Testis (tissue), 3 donors: ENCODE measurements around the gene SHLD1. TPM values are rescaled to one million over a fixed set of nuclear protein-coding genes. Genes with fewer than 3 reads are reported as not detected.
"Not testable (repeated sequence)": the region's sequence is repeated elsewhere in the genome, so short reads cannot be mapped to it uniquely, and the experiment has no call there.

ENCODE experiments used
- DNase-seq: peaks from one replicate; pipeline ENCODE4 v3.0.0-alpha.2; 2019
- H3K27ac ChIP-seq, 2 donors: fragments of 200-600 bp; sonication (generic); one replicate each; pipeline ENCODE4 v1.5.1; 2019
- H3K27me3 ChIP-seq: fragments of 200-600 bp; sonication (generic); one replicate; pipeline ENCODE4 v1.5.1; 2019
- H3K36me3 ChIP-seq: fragments of 200-600 bp; sonication (generic); one replicate; pipeline ENCODE4 v1.5.1; 2017; ENCODE audit warnings: low read depth; ENCODE audit errors: missing control alignments
- H3K4me1 ChIP-seq: fragments of 200-600 bp; sonication (generic); one replicate; pipeline ENCODE4 v1.5.1; 2019
- H3K4me3 ChIP-seq, 2 donors: fragments of 200-600 bp; sonication (generic); one replicate each; pipeline ENCODE4 v1.5.1; 2017 to 2019
- H3K9me3 ChIP-seq: fragments of 200-600 bp; sonication (generic); one replicate; pipeline ENCODE4 v1.5.1; 2017
- POLR2A ChIP-seq: fragments of 450-650 bp; IDR thresholded peaks from one replicate; pipeline ENCODE4 v1.6.1; 2017; ENCODE audit warnings: antibody characterized with exemption, mild to moderate bottlenecking, moderate library complexity
- WGBS, 2 donors: methylation state at CpG; one replicate each; pipeline ENCODE4 v1.1.5; 2018; 5-methylcytosine and 5-hydroxymethylcytosine counted together
- intact Hi-C: fragments of 100-400 bp; cut with DNase I; formaldehyde crosslinking; loops from one replicate; pipeline ENCODE4 v1.15.1; 2023; ENCODE audit warnings: low total_unique reads
- polyA plus RNA-seq: library from polyadenylated mRNA; stranded (reverse); fragments of 350-450 nt; fragmentation: Illumina TruSeq; extraction: RNeasy Lipid Tissue Mini Kit (QIAGEN cat#74804); gene quantifications from one replicate; pipeline ENCODE4 v1.2.3, GENCODE V29; 2014; ENCODE audit warnings: low read depth, low replicate concordance; ENCODE audit not compliant: insufficient read depth
- total RNA-seq, 2 donors: library from RNA; depleted of rRNA; stranded (reverse); fragments of >200 nt; gene quantifications; one replicate each; pipeline ENCODE4 v1.2.3, GENCODE V29; 2016
- TF ChIP-seq, protein P1 (sequence below), 3 experiments: fragments of 450-650 bp in 2 of 3; fragments of 200-600 bp in 1 of 3; sonication (generic) in 1 of 3; IDR thresholded peaks; one replicate each; pipeline ENCODE4 v1.5.1; 2016 to 2019; ENCODE audit warnings: antibody characterized with exemption in 3 of 3, mild to moderate bottlenecking in 2 of 3, moderate library complexity in 1 of 3

SHLD1 gene
- total and polyA plus RNA-seq, 3 donors from 2014 or later, result 2.2 to 6.0 (median 5.4) TPM

DNA sequence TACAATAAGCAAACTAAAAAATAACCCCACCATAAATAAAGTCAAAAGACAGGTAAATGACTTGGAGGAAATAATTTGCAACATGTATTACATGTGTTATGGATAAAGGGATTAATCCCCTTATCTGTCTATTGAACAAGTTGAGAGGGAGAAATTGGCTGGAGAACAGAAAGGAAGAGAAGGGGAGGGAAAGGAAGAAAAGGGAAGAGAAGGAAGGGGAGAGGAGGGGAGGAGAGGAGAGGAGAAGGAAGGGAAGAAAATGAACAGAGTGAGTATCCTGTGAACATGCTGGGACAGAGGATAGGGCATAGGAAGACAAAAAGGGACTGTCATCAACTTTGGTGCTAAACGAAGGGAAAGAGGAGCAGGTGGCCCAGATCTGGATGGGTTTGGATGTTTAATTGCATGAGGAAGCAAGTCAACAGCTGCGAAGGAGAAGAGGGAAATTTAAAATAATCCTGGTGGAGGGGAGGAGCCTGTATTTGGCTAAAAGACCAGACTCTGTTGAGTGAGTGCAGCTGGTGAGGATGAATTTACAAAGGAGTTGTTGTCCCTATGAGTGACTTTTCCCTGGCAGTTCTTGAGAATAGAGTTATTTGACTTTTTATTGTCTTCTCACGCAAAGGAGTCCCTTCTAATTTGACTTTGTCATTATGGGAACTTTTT lies 14.2 kb upstream of the SHLD1 start:
- H3K9me3 ChIP-seq, result no peaks in the 10 kb centered on the region
- H3K27me3 ChIP-seq, result no peaks in the 10 kb centered on the region
- TF ChIP-seq POLR2A, result no peak
- TF ChIP-seq, protein P1, sequence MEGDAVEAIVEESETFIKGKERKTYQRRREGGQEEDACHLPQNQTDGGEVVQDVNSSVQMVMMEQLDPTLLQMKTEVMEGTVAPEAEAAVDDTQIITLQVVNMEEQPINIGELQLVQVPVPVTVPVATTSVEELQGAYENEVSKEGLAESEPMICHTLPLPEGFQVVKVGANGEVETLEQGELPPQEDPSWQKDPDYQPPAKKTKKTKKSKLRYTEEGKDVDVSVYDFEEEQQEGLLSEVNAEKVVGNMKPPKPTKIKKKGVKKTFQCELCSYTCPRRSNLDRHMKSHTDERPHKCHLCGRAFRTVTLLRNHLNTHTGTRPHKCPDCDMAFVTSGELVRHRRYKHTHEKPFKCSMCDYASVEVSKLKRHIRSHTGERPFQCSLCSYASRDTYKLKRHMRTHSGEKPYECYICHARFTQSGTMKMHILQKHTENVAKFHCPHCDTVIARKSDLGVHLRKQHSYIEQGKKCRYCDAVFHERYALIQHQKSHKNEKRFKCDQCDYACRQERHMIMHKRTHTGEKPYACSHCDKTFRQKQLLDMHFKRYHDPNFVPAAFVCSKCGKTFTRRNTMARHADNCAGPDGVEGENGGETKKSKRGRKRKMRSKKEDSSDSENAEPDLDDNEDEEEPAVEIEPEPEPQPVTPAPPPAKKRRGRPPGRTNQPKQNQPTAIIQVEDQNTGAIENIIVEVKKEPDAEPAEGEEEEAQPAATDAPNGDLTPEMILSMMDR (IDR thresholded peaks at IDR 0.05), result no peak
- no peak overlapping the region for H3K4me3 ChIP-seq
- DNase-seq, result no peak
- H3K36me3 ChIP-seq, result no peaks in the 10 kb centered on the region
- peaks cover 5% of the 10 kb centered on the region for H3K4me1 ChIP-seq
- 59 to 65% methylated on average over 3 of the region's 3 CpGs for WGBS, 2 donors
- H3K27ac ChIP-seq, result no peak overlapping the region
- intact Hi-C loops, result no loop called here

DNA sequence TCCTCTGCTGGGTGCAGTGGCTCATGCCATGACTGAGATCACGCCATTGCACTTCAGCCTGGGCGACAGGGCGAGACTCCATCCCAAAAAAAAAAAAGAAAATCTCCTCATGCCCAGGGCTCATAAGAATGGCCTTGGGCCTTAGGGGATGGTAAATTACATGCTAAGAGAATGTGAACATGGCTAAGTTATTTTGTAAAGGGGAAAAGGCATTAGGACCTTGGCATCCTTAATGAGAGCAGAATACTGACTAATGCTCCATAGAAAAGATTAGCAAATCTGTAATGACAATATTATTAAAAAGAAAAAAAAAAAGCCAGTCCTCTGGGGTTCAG lies 12.6 kb upstream of the SHLD1 start:
- no peak for DNase-seq
- no peak overlapping the region for H3K27ac ChIP-seq

DNA sequence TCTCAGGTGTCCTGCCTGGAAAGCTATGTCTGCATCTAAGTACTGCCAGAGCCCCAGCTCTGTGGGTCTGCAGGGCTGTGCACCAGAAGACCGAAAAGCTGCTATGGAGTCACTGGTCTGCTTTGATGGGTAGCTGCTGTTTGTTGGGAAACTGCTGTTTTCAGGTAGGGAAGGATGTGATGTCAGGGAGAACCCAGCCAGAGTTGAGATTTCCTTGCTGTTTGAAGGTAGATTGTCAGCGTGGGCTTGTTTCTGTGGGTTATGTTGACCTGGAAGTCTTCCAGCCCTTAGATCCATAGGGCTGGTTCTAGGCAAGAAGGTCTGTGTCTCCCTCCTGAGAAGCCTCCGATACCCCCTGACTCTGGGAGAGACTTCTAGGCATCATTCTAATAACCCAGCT lies 12.2 kb upstream of the SHLD1 start:
- DNase-seq, result no peak
- Histone ChIP-seq H3K27ac (no peak overlapping the region), H3K9me3 (no peaks in the 10 kb centered on the region), H3K4me1 (no peaks in the 10 kb centered on the region), H3K27me3 (no peaks in the 10 kb centered on the region), H3K4me3 (no peak overlapping the region), H3K36me3 (no peaks in the 10 kb centered on the region)
- intact Hi-C loops, result no loop called here
- 84 to 93% methylated on average over 2 to 3 of the region's 3 CpGs for WGBS, 2 donors
- TF ChIP-seq, protein P1 (IDR thresholded peaks at IDR 0.05), result no peak
- TF ChIP-seq POLR2A, result no peak

More for the DNA sequence above, 12.6 kb upstream of the SHLD1 start:
- Histone ChIP-seq H3K27me3 (no peaks in the 10 kb centered on the region), H3K36me3 (no peaks in the 10 kb centered on the region), H3K4me1 (no peaks in the 10 kb centered on the region), H3K9me3 (no peaks in the 10 kb centered on the region), H3K4me3 (no peak overlapping the region)
- TF ChIP-seq, protein P1 (IDR thresholded peaks at IDR 0.05), result no peak
- no peak for TF ChIP-seq POLR2A
- intact Hi-C loops, result no loop called here
- WGBS, 2 donors, result 88 to 91% methylated on average over 3 of the region's 3 CpGs

DNA sequence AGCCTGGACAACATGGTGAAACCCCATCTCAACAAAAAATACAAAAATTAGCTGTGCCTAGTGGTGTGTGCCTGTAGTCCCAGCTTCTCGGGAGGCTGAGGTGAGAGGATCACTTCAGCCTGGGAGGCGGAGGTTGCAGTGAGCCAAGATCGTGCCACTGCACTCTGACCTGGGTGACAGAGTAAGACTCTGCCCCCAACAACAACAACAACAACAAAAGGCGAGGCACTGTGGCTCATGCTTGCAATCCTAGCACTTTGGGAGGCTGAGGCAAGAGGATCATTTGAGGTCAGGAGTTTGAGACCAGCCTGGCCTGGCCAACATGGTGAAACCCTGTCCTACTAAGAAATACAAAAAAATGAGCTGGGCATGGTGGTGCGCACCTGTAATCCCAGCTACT lies 9.6 kb upstream of the SHLD1 start:
- H3K27ac ChIP-seq, intact Hi-C loops, H3K4me1 ChIP-seq, H3K4me3 ChIP-seq, H3K9me3 ChIP-seq, H3K27me3 ChIP-seq, DNase-seq, H3K36me3 ChIP-seq: not testable (repeated sequence)
- WGBS, 2 donors, result 93 to 100% methylated on average over 4 to 5 of the region's 5 CpGs

DNA sequence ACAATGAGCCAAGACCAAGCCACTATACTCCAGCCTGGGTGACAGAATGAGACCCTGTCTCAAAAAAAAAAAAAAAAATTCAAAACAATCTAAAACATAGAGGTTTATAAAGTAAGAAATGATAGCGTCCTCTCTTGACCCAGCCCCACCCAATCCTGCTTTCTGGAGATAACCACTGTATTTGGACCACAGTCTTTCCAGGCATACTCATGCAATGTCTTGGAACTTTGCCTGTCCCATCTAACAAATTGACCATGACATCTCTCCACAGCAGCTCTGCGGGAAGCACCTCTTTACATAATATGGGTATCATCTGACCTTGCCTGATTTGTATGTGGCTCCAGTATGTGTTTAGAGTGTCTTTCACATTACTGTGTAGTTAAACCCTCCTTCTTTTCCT lies 9.1 kb upstream of the SHLD1 start:
- Histone ChIP-seq H3K36me3 (no peaks in the 10 kb centered on the region), H3K9me3 (no peaks in the 10 kb centered on the region), H3K27ac (no peak overlapping the region), H3K4me1 (no peaks in the 10 kb centered on the region), H3K27me3 (no peaks in the 10 kb centered on the region), H3K4me3 (no peak overlapping the region)
- WGBS, 2 donors, result 89 to 97% methylated on average over 2 of the region's 2 CpGs
- intact Hi-C loops, result no loop called here
- no peak for DNase-seq
- TF ChIP-seq, protein P1 (IDR thresholded peaks at IDR 0.05), result no peak
- TF ChIP-seq POLR2A, result no peak
